SW480 (cell line): ENCODE measurements around the gene DMXL2.
A peak's percentile ranks its signal among the peaks of the same experiment; 100 is the strongest.

ENCODE experiments used
- DNase-seq: peaks from one replicate; pipeline ENCODE4 v3.0.0-alpha.2; 2016; ENCODE audit warnings: low spot score

DMXL2 gene

DNA sequence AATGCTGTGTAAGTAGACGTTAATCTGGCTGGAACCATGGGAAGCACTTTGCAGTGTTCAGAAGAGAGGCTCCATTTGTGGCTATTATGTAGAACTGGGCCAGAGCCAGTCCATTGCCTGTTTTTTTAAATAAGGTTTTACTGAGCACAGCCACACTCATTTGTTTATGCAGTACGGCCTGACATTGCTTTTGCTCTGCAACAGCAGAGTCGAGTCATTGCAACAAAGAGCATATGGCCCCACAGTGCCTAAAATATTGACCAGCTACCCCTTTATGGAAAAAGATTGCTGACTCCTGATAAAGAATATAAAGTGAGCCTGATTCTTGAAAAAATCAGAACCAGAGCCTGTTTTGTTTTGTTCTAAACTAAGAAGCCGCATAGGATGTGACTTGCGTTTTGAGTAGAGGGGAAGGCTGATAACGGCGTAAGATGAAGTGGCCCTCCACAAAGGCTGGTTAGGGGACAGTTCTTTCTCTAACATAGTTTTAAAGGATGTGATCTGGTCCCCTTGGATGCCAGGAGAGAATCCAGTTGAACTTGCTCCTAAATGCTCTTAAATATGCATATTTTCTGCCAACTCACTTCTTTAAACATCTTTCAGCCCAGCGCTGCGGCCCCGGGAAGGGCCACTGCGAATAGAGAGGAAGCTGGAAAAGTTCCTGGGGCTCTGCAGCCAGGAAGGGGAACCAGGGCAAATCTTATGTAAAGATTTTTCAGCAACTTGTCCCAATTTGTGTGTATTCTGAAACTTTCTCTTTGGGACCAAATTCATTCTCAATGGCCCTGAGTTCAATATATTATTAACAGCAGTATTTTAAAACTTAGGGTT is 216.7 kb downstream of the DMXL2 start:
- DNase-seq, result no peak

DNA sequence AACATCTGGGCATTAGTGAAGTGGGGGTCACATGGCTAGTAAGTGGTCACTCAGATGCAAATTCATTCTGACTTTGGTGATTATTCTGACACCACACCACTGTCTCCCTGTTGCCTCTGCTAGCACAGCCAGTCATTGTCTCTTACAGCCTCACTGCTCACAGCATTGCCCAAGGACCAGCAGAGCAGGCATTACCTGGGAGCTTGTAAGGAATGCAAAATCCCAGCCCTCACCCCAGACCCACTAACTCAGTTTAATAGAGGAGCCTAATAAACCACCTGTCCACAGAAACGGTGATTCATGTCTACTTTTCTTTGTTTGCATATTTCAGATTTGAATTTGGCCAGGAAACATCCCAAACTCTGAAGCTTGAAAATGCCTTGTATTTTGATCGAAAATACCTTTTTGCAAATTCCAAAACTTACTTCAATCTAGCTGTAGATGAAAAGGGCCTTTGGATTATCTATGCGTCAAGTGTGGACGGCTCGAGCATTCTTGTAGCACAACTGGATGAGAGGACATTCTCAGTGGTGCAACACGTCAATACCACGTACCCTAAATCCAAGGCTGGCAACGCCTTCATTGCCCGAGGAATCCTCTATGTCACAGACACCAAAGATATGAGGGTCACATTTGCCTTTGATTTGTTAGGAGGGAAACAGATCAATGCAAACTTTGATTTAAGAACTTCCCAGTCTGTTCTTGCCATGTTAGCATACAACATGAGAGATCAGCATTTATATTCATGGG is 218.4 kb downstream of the DMXL2 start:
- no peak for DNase-seq

- peak; percentile 12 for DNase-seq
These were observed 219.3 kb downstream of the DMXL2 start for GRCh38 chr15:51403072-51403878.

- DNase-seq, result peak; percentile 8
These were observed 220.6 kb downstream of the DMXL2 start for GRCh38 chr15:51401872-51402517.

DNA sequence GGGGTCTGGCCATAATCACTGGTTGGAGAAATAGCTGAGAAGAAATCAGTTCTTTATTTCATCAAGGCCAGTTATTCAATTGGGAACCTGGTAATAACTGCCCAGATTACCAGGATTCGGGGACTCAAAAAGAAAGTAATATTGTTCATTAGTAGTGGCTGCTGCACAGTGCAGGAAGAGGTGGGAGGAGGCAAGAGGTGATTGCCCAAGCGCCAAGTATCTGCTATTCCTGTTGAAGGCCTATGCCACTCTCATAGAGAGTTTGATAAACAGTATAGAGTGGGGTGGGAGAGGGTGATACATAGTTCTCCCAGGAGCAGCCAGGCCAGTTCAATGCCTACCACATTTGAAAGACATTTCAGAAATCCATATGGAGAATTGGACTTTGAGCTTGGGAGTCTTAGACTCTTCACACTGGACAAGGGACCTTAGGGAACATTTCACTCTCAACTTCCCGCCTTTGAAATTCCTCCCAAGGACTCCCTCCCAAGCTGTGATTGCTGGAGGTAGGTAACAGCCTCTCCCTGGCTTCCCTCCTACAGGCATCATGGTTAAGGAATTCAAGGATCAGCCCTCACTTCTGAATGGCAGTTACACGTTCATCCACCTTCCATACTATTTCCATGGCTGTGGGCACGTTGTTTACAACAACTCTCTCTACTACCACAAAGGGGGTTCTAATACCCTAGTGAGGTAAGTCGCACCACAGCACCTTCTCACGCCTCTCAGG is 221.4 kb downstream of the DMXL2 start:
- DNase-seq, result no peak

DNA sequence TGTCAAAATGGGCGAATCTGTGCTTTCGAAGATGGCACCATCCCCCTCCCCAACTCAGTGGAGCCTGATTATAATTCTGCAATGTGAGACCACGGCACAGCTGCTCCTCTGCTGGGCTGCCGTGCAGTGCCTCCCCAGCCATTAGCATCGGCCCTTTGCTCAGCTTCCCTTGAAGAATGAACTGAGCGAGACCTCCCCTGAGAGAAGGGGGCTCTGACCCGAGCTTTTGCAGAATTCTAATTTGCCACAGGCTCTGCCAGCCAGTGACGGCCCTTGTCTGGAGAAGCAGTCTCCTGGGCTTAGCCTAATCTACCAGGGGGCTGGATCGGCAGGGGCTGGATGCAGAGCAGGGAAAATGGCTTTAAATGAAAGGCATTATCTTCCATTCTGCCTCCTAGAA is 223.9 kb downstream of the DMXL2 start:
- no peak for DNase-seq
